VCaP (cell line): ENCODE results near the gene ARL14EPL.
"Not testable (repeated sequence)": the region's sequence is repeated elsewhere in the genome, so short reads cannot be mapped to it uniquely, and the experiment has no call there.

ENCODE experiments used
- H3K27ac ChIP-seq: fragments of 450-650 bp; 2 replicates; pipeline ENCODE4 v1.5.1; 2017
- TF ChIP-seq, protein P1 (sequence below): fragments of 450-650 bp; conservative IDR thresholded peaks from 2 replicates; pipeline ENCODE4 v1.5.1; 2017; ENCODE audit warnings: mild to moderate bottlenecking, moderate library complexity

The ARL14EPL gene

GRCh38 chr5:116091416-116091815 lies 59.1 kb downstream of the ARL14EPL start:
- TF ChIP-seq, protein P1, sequence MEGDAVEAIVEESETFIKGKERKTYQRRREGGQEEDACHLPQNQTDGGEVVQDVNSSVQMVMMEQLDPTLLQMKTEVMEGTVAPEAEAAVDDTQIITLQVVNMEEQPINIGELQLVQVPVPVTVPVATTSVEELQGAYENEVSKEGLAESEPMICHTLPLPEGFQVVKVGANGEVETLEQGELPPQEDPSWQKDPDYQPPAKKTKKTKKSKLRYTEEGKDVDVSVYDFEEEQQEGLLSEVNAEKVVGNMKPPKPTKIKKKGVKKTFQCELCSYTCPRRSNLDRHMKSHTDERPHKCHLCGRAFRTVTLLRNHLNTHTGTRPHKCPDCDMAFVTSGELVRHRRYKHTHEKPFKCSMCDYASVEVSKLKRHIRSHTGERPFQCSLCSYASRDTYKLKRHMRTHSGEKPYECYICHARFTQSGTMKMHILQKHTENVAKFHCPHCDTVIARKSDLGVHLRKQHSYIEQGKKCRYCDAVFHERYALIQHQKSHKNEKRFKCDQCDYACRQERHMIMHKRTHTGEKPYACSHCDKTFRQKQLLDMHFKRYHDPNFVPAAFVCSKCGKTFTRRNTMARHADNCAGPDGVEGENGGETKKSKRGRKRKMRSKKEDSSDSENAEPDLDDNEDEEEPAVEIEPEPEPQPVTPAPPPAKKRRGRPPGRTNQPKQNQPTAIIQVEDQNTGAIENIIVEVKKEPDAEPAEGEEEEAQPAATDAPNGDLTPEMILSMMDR, result no peak

DNA sequence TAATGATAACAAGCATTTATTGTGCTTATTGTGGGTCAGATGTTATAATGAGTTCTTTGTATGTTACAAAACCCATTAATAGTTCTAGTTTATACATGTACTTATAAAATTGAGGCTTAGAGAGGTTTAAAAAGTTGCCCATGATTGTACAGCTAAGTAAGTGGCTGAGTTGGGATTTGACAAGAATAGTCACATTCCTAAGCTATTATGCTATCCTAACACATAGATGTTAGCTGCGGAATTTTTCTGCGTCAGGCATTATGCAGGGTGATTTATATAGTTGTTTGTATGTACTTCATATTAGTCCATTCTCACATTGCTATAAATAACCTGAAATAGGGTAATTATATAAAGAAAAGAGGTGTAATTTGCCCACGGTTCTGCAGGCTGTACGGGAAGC lies 65.0 kb downstream of the ARL14EPL start:
- TF ChIP-seq, protein P1, result no peak
- H3K27ac ChIP-seq, result no peak overlapping the region

More at GRCh38 chr5:116091416-116091815, 59.1 kb downstream of the ARL14EPL start:
- H3K27ac ChIP-seq, result no peak overlapping the region

GRCh38 chr5:116098998-116099397 lies 66.7 kb downstream of the ARL14EPL start:
- TF ChIP-seq, protein P1, result no peak
- no peak overlapping the region for H3K27ac ChIP-seq

DNA sequence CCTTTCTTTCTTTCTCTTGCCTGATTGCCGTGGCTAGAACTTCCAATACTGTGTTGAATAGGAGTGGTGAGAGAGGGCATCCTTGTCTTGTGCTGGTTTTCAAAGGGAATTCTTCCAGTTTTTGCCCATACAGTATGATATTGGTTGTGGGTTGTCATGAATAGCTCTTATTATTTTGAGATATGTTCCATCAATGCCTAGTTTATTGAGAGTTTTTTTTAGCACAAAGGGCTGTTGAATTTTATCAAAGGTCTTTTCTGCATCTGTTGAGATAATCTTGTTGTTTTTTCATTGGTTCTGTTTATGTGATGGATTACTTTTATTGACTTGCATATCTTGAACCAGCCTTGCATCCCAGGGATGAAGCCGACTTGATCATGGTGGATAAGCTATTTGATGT lies 72.7 kb downstream of the ARL14EPL start:
- H3K27ac ChIP-seq, result not testable (repeated sequence)
